ENCODE results near the gene EGFL8. TPM values are rescaled to one million over a fixed set of nuclear protein-coding genes. Genes with fewer than 3 reads are reported as not detected.
A peak's percentile ranks its signal among the peaks of the same experiment; 100 is the strongest.

Gene EGFL8
- total RNA-seq, 1 donor from 2014 or later: 1.4 TPM

DNA sequence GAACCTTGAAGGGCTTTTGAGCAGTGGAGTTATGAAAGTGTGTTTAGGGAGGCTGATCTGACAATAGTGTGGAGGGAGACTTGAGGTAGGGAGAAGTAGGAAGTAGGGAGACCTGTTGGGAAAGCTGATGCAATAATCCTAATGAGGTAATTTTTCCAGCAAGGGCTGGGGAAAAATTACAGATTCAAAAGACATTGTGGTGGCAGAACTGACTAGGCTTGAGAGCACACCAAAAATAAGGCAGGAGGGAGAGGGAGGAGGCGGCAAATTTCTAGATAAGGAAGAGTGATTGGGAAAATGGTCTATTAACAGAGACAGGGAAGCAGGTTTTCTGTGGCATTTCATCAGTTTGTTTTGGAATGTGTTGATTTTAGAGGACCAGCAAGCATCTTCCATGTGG is 18.1 kb upstream of the EGFL8 start:
- no peak for DNase-seq (ENCODE audit: low read depth)

DNA sequence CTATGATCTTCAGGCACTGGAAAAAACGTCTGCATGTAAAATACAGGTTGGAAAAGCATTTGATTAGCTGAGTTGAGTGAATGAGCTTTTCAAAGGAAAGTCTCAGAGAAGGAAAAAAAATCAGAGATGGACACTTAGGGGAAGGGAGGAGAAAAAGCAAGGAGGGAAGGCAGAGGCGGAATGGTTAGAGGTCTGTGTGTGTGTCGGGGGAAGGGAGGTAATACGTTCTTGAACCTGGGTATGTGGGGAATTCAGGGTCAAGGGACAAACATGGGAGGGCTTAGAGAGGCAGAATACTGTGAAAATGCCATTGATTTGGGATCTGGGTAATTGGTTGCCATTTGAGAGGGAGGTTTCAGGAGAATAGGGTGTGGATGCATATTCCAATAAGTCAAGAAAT is 17.7 kb upstream of the EGFL8 start:
- DNase-seq (ENCODE audit: low read depth): no peak

DNA sequence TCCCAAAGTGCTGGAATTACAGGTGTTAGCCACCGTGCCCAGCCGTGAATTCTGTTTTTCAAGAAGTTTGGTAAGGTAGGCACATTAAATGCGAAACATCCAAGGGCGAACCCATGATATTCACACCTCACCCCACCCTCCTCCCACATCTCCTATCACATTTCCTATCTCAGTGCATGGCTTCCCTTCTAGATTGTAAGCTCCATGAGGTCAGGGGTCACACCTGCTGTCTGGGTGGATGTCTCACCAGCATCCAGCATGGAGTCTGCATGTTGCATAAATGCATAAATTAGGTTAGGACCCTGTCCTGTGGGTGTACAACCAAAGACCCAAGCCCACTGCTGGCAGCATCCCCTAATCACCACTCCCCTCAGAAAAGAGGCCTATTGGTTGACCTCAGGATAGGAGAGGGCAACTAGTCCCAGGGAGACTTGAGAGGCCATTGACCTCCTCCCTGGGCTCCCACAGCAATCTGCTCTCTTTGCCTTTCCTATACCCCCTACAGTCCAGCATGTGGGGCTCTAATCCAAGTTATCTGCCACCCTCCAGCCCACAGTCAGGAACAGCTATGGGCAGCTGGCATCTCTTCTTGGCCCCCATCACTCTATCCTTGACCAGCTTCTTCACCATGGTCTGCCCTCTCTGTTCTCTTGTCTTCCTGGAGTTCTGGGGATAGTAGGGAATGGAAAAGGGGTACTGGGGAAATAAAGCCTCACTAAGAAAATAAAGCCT is 16.8 kb upstream of the EGFL8 start:
- no peak for DNase-seq (ENCODE audit: low read depth)

DNA sequence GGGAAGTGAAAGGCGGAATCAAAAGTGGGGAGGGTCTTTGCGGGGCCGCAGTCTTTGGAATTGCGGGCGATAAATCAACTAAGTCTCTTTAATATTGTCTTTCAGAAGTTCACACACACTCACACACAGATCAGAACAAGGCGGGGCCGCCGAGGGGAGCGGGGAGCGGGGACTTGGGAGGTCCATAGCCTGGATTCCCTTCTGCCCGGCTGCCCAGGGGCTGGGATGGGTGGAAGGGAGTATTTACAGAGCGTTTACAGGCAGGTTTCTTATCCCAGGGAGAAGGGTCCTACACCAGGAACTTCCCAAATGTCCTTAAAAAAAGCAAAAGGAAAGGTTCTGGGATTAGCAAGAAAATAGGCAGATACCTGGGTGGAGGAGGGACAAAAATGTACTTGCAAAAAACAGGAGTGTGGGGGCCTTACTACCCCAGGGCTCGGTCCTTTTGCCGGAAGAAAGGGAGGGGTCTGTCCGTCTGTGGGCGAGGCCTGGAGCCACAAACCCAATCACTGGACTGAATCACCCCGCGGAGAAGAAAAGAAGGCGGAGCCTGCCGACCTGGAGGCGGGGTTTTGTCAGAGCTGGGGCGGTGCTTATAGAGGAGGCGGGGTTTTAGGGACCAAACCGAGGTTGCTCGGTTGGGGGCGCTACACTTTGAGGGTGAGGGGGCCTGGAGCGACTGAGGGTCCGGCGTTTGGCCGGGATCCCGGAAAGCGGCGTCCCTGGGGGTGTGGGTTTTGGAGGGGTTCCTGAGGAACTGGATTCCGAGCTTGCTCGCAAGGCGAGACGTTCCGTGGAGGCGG is 15.9 kb upstream of the EGFL8 start:
- no peak for DNase-seq (ENCODE audit: low read depth)

DNA sequence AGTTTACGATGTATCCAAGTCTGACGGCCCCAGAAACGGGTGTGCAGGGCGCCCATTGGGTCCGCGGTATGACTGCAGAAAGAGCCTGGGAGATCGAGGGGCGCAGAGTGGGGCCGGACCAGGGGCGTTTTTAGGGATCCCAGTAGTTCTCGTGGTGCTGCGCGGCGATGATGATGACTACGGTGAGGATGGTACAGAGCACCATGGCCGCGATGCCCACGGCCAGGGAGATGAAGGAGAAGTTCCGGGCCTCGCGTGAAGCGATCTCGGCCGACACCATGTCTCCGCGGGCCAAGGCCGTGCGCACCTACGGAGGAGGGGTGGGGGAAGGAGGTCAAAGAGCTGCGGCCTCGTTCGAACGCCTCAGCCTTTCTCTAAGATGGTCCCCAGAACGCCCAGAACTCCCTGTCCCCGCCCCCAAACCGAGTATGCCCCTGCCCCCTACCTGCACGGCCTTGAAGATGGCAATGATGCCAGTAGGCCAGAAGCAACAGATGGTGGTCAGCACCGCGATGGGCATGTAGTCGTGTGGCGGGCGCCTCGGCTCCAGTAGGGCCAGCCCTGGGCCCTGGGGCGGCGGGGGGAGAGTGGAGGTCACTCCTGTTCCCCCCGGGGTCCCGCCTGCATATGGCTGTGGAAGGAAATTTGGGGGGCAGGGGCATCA is 15.2 kb upstream of the EGFL8 start:
- DNase-seq (ENCODE audit: low read depth): no peak

DNA sequence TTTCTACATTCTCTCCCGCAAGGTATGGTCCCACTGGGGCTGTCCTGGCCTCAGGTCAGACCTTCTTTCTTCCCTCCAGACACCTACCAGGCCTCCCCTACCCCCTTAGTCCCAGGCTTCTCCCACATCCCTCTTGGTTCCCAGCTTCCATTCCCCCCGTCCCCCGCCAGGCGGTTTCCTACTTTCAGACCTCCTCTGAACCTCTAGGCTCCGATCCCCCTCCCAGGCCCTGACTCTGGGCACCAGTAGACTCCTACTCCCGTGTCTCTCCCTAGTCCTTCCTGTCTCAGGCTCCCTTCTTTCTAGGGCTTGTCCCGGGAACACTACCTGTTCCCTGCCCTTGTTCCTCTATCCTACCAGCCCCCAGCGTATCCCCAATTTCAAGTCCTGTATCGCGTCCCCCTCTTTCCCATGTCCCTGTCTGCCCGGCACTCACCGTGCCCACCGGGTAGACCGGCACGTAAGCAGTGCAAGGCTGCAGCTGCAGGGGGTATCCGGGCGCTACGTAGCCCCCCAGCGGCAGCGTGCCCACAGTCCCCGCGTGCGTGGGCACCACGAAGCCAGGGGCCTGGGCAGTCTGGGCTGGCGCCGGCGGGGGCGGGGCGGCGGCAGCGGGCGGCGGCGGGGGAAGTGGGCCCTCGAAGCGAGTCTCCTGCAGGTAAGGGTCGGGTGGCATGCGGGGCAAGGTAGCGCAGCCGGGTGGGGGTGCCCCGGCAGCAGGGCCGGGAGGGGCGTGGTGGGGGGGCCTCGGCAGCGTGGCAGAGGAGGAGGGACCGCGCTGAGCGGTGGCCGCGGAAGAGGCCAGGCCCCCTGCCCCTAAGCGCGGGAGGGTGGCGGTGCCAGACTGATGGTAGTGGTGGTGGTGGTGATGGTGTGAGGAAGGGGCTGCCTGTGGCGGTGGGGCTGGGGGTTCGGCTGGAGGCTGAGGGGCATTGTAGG is 14.2 kb upstream of the EGFL8 start:
- DNase-seq (ENCODE audit: low read depth): no peak

DNA sequence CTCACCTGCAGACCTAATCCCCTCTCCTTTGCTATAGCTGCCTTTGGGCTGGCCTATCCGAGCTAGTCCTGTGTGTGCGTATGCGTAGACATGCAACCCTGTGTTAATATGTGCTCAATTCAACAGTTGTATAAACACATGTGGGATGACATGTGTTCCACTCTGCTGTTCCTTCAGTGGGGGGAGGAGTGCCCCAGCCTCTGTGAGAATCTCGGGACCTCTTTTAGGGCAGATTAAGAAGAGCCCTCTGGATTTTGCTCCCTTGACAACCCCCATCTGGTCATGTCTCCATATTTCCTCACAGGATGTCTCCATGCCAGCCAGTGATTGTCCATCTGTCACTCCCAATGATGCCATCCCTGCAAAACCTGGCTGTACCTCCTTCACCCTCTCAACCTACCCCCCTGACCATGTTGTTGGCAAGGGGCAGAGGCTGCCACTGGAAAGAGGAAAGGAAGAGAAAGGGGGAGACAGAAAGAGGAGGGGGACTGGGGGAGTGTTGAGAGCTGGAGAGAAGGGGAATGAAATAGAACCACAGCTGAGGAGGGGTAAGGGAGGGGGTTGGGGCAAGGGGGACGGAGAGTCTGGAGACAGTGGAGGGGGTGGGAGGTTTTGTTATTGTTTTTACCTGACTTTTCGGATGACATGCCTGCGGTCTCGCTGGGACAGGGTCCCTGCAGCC is 13.1 kb upstream of the EGFL8 start:
- no peak for DNase-seq (ENCODE audit: low read depth)

DNA sequence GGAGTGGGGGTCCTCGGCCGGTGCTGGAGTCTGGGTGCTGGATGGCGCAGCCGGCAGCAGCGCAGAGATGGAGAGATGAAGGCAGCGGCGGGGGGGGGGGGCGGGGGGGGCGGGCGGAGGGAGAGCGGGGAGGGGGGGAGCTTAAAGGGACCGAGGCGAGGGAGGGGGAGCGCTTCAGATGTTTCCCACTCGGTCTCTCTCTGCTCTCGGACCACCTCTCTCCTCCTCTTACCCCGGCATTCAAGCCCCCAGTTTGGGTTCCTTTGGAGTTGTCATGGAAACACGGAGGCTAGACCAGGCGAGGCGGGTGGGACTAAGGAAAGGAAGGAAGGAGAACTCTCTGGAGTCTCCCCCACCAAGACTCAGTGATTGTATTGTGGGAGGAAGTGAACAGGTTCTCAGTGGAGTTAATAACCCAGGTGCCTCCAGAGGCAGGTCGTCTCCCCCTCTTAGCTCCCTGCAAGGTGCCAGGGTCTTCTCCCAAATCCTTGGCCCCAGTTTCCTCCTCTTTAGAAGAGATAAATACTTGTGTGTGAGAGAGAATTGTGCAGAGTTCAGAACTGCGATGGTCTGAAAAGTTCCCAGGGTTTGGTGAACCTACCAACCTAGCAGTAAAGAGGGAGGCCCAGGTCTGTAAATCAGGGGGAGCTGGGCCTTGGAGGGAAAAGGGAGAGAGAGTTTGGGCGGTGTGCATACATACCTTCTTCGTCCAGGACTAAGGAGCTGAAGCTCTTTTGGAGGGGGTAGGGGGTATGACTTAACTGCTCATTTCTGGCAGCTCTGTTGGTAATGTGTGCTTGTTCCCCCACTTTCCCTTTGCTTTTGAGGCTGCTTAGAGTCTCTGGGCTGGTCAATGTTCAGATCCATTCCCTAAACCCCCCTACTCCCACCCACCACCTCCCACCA is 12.3 kb upstream of the EGFL8 start, which contains the start of gene PRRT1:
Gene PRRT1 (minus strand): TSS at position 77 of the 906 bp plus-strand sequence. CDS start 112 bp downstream, outside the sequence.
- no peak for DNase-seq (ENCODE audit: low read depth)

DNA sequence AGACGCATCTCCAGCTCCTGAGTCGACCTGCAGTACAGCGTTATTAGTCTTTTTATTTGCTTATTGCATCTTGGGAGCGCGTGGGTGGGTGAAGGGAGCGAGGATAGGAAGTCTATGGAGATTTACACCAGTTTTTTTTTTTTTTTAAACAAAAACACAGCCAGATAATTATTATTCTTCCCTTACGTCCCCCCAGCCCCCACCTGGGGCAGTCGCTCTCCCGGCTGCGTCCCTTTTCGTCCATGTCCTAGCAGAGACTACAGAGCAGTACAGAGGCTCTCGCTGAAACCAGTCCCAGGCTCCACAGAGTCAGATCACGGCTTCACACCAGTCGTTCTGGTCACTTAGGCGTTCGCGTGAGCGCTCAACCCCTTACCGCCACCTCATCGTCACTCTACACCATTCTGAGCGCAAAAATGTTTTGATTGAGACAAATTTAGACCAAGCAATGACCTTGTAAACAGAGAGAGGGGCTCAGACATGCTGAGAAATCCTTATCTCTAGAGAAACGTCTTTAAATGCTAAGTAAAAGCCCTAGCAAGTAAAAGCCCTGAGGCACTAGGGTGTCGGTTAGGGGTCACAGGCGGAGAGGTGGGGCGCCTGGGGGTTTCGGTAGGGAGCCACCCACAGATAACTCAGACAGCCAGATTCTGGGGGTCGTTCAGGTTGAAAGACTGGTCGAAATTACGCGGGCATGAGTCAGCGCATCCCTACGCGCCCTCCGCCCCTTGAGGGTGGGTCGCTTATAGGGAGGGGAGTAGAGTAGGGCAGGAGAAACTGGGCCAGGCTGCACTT is 11.4 kb upstream of the EGFL8 start:
- peak; percentile 16 for DNase-seq (ENCODE audit: low read depth)

DNA sequence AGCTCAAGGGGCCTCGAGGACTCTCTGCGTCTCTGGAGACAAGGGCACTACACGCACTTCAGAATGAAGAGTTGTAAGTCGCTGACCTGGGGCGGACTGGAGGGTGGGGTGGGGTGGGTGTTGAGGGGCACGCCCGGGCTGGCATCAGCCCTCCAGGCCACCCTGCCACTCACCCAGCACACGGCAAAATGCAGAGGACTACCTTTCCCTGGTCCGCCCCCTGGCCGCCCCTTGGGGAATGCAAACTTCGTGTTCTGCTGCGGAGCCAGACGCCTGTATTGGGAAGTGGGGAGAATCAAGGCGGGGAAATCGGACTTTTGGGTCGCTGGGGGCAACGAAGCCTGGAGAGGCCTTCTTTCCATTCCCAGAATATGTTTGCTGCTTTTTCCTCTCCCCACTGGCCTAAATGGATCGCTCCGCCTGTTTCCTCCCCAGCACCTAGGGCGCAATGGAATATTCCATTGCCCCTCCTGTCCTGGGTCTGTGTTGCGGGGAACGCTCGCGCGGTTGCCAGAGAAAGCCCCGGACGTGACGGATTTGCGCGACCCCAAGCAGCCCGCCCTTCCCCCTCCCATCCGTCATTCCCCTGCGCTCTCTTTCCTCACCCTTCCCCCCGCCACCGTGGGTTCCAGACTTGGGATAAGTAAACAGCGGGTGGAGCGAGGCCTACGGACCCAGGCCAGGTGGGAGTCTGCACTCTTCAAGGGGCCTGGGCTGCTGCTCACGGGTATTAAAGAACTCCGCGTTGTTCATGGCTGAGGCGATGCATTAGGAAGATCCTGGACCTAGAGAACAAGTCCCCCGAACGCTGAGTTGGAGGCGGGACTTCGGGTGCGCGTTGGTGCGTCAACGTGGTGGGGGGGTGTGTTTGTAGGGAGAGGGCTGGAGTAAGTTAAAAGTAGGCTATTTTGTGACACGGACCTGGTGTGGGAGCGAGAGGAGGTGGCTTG is 10.6 kb upstream of the EGFL8 start, which contains the start of gene PPT2:
Gene PPT2 (plus strand): TSS at position 578 of the 950 bp plus-strand sequence. CDS start 454 bp downstream, outside the sequence.
- DNase-seq (ENCODE audit: low read depth): peak; percentile 94

DNA sequence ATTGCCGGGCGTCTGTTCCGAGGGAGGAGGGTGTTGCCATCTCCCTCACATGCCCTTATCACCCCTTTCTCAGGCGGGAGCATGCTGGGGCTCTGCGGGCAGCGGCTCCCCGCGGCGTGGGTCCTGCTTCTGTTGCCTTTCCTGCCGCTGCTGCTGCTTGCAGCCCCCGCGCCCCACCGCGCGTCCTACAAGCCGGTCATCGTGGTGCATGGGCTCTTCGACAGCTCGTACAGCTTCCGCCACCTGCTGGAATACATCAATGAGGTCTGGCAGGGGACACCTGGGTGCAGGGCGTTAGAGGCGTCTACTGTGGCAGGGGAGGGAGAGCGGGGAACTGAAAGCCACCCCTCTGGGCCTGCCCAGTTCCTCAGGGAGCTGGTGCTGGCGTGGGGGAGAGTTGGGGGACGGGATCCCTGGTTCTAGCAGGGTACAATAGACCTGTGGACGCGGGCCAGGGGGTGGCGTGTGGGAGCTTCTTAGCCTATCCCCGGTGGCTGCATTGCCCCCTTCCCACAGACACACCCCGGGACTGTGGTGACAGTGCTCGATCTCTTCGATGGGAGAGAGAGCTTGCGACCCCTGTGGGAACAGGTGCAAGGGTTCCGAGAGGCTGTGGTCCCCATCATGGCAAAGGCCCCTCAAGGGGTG is 9.8 kb upstream of the EGFL8 start:
- peak; percentile 81 for DNase-seq (ENCODE audit: low read depth)

DNA sequence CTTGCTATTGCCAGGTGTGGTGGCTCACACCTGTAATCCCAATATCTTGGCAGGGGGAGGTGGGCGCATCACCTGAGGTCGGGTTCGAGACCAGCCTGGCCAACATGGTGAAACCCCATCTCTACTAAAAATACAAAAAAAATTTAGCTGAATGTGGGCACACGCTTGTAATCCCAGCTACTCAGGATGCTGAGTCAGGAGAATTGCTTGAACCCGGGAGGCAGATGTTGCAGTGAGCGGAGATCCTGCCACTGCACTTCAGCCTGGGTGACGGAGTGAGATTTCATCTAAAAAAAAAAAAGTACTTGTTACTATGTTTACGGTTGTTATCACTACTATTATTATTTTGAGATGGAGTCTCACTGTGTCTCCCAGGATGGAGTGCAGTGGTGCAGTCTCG is 7.5 kb upstream of the EGFL8 start:
- DNase-seq (ENCODE audit: low read depth): no peak

DNA sequence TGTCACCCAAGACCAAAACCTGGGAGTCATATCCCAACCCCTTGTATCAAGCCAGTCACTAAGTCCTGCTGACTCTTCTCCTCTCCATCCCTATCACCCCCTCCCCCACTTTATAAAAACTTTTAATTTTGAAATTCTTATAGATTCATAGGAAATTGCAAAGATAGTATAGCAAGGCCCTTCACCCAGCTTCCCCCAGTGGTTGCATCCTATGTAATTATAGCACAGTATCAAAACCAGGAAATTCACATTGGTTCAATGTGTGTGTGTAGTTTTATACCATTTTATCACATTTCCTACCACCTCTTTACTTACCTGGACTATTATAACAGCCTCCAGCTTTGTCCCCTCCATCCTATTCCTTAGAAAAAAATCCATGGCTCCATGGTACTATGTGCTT is 6.3 kb upstream of the EGFL8 start:
- no peak for DNase-seq (ENCODE audit: low read depth)

DNA sequence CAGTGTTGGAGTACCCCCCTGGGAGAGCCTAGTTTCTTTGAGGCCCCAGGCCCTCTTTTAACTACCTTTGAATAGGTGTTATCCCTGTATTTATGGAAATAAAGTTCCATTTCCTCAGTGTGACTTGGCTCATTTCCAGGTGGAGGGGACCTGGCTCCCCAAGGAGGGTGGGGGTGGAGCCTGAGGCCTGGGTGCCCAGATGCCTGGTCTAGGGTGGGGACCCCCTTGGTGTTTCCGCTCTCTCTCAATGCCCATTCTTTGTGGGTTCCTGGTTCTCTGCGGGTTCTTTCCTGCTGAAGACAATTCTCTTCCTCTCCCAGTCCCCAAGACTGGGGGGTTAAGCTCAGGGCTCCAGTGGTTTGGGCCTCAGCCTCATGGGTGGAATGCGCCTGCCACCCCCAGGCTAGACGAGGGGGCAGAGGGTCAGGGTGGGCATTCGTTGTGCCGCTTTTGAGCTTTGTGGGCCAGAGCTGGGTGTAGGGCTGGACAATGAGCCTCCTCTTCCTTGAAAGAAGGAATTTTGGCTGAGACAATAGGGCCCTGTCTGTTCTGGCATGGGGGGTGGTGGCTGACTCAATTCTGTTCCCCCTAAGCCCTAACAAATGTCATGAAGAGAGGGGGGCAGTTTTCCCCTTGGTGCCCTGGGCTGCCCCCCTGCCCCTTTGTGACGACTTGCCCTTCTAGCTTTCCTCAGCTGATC is 686 bp upstream of the EGFL8 start:
- DNase-seq (ENCODE audit: low read depth): no peak

DNA sequence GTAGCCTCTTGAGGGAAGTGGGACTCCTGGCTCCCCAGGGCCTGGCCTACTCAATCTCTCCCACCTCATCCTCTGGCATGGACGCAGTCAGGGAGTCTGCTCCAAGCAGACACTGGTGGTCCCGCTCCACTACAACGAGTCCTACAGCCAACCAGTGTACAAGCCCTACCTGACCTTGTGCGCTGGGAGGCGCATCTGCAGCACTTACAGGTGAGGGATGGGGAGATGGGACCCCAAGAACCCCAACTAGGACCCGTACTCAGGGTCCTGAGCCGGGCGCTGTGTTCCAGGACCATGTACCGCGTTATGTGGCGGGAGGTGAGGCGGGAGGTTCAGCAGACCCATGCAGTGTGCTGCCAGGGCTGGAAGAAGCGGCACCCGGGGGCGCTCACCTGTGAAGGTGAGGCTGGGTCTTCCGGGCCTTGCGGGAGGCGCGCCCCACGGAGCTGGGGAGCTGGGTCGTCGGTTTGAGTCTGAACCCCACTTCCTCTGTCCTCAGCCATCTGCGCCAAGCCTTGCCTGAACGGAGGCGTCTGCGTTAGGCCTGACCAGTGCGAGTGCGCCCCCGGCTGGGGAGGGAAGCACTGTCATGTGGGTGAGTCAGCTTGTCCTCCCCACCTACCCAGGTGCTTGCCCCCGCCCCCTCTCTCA is 2.1 kb downstream of the EGFL8 start:
- no peak for DNase-seq (ENCODE audit: low read depth)

Measured in myocyte (in vitro differentiated cells).